ENCODE measurements around the gene KRT86.
A peak's percentile ranks its signal among the peaks of the same experiment; 100 is the strongest.
"Not testable (repeated sequence)": the region's sequence is repeated elsewhere in the genome, so short reads cannot be mapped to it uniquely, and the experiment has no call there.

The KRT86 gene

GRCh38 chr12:52238916-52239646 is 35.4 kb upstream of the KRT86 start:
- DNase-seq = no peak

- DNase-seq = no peak
Measured at GRCh38 chr12:52239767-52240166, 34.7 kb upstream of the KRT86 start.

- not testable (repeated sequence) for DNase-seq
Measured at GRCh38 chr12:52240247-52240646, 34.2 kb upstream of the KRT86 start.

GRCh38 chr12:52241205-52241842 is 33.1 kb upstream of the KRT86 start:
- no peak for DNase-seq

- no peak for DNase-seq
Measured at GRCh38 chr12:52242442-52243258, 31.8 kb upstream of the KRT86 start.

- peak; percentile 75 for DNase-seq
Measured at GRCh38 chr12:52243259-52243855, 31.1 kb upstream of the KRT86 start.

- no peak for DNase-seq
Measured at GRCh38 chr12:52243856-52244614, 30.4 kb upstream of the KRT86 start.

- no peak for DNase-seq
Measured at GRCh38 chr12:52244615-52244994, 29.8 kb upstream of the KRT86 start.

- no peak for DNase-seq
Measured at GRCh38 chr12:52245259-52245961, 29.0 kb upstream of the KRT86 start.

- no peak for DNase-seq
Measured at GRCh38 chr12:52245962-52246569, 28.4 kb upstream of the KRT86 start.

- DNase-seq = no peak
Measured at GRCh38 chr12:52246720-52247621, 27.5 kb upstream of the KRT86 start.

GRCh38 chr12:52247622-52248540 is 26.6 kb upstream of the KRT86 start:
- no peak for DNase-seq

- DNase-seq = no peak
Measured at GRCh38 chr12:52248541-52249461, 25.6 kb upstream of the KRT86 start.

GRCh38 chr12:52249511-52250047 is 24.9 kb upstream of the KRT86 start:
- DNase-seq = no peak

GRCh38 chr12:52250048-52250990 is 24.1 kb upstream of the KRT86 start:
- DNase-seq = peak; percentile 67

All from right kidney (tissue), 1 donor.